Gastrocnemius medialis (tissue), 4 donors: ENCODE measurements around the gene LDHAL6B. TPM values are rescaled to one million over a fixed set of nuclear protein-coding genes. Genes with fewer than 3 reads are reported as not detected.
A peak's percentile ranks its signal among the peaks of the same experiment; 100 is the strongest.

Source experiments
- ATAC-seq, 2 donors: fragments of 150-250 bp; one replicate each; pipeline ENCODE4 v1.9.1; 2016
- DNase-seq, 2 donors: peaks; one replicate each; pipeline ENCODE4 v3.0.0-alpha.2; 2019
- H3K27ac ChIP-seq, 4 donors: fragments of 200-600 bp; sonication (generic); 1 replicate in 1 of 4; 2 replicates in 3 of 4; pipeline ENCODE4 v1.5.1; 2016 to 2018; ENCODE audit warnings: mild to moderate bottlenecking in 2 of 4, moderate library complexity in 1 of 4
- H3K27me3 ChIP-seq, 3 donors: fragments of 200-600 bp; sonication (generic) in 2 of 3; 1 replicate in 1 of 3; 2 replicates in 2 of 3; pipeline versions ENCODE4 v1.5.1 to v1.6.0; 2016 to 2019; ENCODE audit warnings: mild to moderate bottlenecking in 1 of 3, moderate library complexity in 1 of 3
- H3K36me3 ChIP-seq, 2 donors: fragments of 200-600 bp; sonication (generic) in 1 of 2; one replicate each; pipeline ENCODE4 v1.5.1; 2017 to 2018
- H3K4me1 ChIP-seq, 2 donors: fragments of 200-600 bp; sonication (generic) in 1 of 2; one replicate each; pipeline ENCODE4 v1.5.1; 2016 to 2017; ENCODE audit warnings: mild to moderate bottlenecking in 2 of 2
- H3K4me3 ChIP-seq, 4 donors: fragments of 200-600 bp; sonication (generic) in 3 of 4; 1 replicate in 1 of 4; 2 replicates in 3 of 4; pipeline ENCODE4 v1.5.1; 2016 to 2019; ENCODE audit warnings: mild to moderate bottlenecking in 2 of 4
- H3K9me3 ChIP-seq, 3 donors: fragments of 200-600 bp; sonication (generic) in 2 of 3; 1 replicate in 1 of 3; 2 replicates in 2 of 3; pipeline ENCODE4 v1.5.1; 2016 to 2019
- POLR2A ChIP-seq, 2 donors: fragments of 450-650 bp; IDR thresholded peaks; one replicate each; pipeline ENCODE4 v1.6.1; 2017; ENCODE audit warnings: antibody characterized with exemption in 2 of 2, mild to moderate bottlenecking in 2 of 2, moderate library complexity in 2 of 2
- in situ Hi-C, 4 donors: fragments of 200-750 bp; cut with MboI; loops; one replicate each; pipeline versions ENCODE4 v1.15.0 to v1.8.0; 2017; ENCODE audit warnings: low sequenced_read_pairs in 4 of 4
- intact Hi-C: fragments of 100-400 bp; cut with DNase I; formaldehyde crosslinking; loops from one replicate; pipeline ENCODE4 v1.15.1; 2023; ENCODE audit warnings: low total_unique reads
- total RNA-seq, 4 donors: library from RNA; depleted of rRNA; stranded (reverse); fragments of >200 nt; gene quantifications; one replicate each; pipeline versions ENCODE4 v1.1.0 to v1.2.3, GENCODE V29; 2016
- TF ChIP-seq, protein P1 (sequence below), 5 experiments: fragments of 450-650 bp in 3 of 5; fragments of 200-600 bp in 2 of 5; sonication (generic) in 2 of 5; IDR thresholded peaks in 4 of 5; conservative IDR thresholded peaks in 1 of 5; 1 replicate in 4 of 5; 2 replicates in 1 of 5; pipeline ENCODE4 v1.5.1; 2016 to 2019; ENCODE audit warnings: antibody characterized with exemption in 5 of 5, mild to moderate bottlenecking in 3 of 5, moderate library complexity in 3 of 5

The LDHAL6B gene
- total RNA-seq, 4 donors from 2014 or later: not detected

DNA sequence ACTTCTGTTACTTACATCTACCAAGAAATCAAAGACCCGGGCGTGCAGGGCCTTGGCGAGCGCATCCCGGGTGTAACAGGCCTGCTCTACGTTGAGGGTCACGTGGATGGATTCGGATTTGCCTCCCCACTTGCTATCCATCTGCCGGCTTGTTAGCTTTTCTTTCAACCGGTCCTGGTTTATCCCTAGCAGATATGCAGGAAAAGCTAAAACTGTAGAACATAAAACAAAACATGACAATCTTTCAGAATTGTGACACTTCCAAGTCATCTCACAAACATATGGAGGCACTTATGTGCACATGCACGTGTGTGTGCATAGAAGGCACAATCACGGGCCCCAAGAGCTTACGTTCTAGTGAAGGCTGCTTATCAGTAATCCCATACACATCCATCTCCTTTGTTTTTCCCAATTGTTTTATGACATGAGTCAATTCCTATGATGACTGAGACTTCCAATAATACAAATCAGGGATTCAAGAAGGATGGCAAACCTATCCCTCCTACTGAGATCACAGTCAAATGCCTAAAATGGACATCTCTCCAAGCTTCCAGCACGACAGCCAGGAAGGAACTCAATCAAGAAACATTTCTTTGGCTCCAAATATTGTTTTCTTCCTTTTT is 11.3 kb downstream of the LDHAL6B start:
- TF ChIP-seq POLR2A (IDR thresholded peaks at IDR 0.05): no peak
- TF ChIP-seq, protein P1, sequence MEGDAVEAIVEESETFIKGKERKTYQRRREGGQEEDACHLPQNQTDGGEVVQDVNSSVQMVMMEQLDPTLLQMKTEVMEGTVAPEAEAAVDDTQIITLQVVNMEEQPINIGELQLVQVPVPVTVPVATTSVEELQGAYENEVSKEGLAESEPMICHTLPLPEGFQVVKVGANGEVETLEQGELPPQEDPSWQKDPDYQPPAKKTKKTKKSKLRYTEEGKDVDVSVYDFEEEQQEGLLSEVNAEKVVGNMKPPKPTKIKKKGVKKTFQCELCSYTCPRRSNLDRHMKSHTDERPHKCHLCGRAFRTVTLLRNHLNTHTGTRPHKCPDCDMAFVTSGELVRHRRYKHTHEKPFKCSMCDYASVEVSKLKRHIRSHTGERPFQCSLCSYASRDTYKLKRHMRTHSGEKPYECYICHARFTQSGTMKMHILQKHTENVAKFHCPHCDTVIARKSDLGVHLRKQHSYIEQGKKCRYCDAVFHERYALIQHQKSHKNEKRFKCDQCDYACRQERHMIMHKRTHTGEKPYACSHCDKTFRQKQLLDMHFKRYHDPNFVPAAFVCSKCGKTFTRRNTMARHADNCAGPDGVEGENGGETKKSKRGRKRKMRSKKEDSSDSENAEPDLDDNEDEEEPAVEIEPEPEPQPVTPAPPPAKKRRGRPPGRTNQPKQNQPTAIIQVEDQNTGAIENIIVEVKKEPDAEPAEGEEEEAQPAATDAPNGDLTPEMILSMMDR (IDR thresholded peaks at IDR 0.05 in 4 of 5, conservative IDR thresholded peaks at IDR 0.05 in 1 of 5): no peak

DNA sequence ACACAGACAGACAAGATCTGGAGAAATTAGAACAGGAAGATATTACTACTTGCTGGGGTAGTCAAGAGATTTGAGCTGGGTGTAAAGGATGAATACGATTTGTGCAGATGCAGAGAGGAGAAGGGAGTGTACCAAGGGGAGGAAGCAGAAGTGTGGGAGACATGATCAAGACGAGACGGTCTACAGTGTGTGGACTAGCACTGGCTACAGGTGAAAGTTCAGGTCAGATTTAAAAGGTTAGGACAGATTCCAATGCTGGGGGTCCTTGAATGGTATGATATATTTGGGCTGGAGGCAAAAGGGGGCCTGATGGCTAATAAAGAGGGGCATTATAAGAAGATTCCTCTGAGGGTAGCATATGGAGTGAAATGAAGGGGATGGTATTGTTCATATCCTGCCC is 12.1 kb downstream of the LDHAL6B start:
- TF ChIP-seq POLR2A (IDR thresholded peaks at IDR 0.05): no peak
- TF ChIP-seq, protein P1 (IDR thresholded peaks at IDR 0.05 in 4 of 5, conservative IDR thresholded peaks at IDR 0.05 in 1 of 5): no peak
- Histone ChIP-seq H3K9me3 (no peaks in the 10 kb centered on the region), H3K27ac (peak overlapping the region in 1 of 4 donors; percentile 35), H3K4me1 (no peaks in the 10 kb centered on the region), H3K4me3 (no peak overlapping the region), H3K36me3 (peaks cover 0 to 28% of the 10 kb centered on the region in 2 donors), H3K27me3 (no peaks in the 10 kb centered on the region)
- DNase-seq (no peak), ATAC-seq (no peak)
- intact Hi-C loops: no loop called here
- in situ Hi-C loops: no loop called here

More for the DNA sequence above, 11.3 kb downstream of the LDHAL6B start:
- Histone ChIP-seq H3K36me3 (peaks cover 0 to 33% of the 10 kb centered on the region in 2 donors), H3K4me3 (no peak overlapping the region), H3K4me1 (no peaks in the 10 kb centered on the region), H3K27ac (no peak overlapping the region), H3K27me3 (no peaks in the 10 kb centered on the region), H3K9me3 (no peaks in the 10 kb centered on the region)
- DNase-seq: no peak
- in situ Hi-C loops (no loop called here), intact Hi-C loops (no loop called here)
- no peak for ATAC-seq

DNA sequence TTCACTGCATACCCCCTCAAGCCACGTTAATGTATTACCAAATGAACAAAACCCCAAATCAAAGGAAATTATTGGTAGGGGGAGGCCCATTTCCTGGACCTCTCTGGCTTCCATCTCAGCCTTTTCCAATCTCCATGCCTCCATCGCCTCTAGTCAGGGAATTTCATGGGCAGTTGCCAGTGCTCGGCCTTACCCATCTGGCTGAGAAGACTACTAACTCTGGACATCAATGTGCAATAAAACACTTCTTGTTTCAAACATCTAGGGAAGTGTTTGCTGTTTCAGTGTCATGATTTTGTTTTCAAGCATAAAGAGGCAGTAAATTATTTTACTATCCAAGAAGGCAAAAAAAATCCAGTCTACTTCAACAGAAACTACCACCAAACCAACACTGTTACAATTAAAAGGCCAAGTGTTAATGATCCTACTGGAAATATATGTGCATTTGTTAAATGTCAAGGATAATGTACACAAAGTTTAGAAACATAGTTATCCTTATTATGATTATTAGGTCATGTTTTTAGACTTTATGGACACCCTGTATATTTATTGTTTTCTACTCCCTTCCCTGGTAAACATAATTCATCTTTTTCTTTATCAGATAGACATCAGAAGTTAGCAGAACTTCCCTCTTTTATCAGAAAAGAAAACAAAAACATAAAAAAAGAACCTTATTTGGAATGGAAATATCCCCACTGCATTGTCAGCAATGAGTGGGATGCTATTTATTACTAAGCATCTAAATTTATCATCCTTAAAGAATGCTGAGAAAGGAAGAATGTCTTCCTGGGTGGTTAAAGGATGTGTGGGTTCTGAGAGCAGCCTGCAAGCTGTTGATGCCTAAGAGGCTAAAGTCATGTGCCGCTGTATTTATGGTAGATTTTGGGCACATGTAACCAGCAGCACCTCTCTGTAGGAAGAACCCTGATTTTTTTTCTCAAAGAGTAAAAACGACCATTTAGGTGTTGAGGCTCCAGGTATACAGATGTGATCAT is 15.2 kb downstream of the LDHAL6B start:
- H3K36me3 ChIP-seq: peaks cover 0 to 23% of the 10 kb centered on the region in 2 donors
- no peak for TF ChIP-seq POLR2A (IDR thresholded peaks at IDR 0.05)
- TF ChIP-seq, protein P1 (IDR thresholded peaks at IDR 0.05 in 4 of 5, conservative IDR thresholded peaks at IDR 0.05 in 1 of 5): no peak
- in situ Hi-C loops: no loop called here
- H3K4me3 ChIP-seq: no peak overlapping the region
- H3K9me3 ChIP-seq: no peaks in the 10 kb centered on the region
- DNase-seq: no peak
- ATAC-seq: no peak
- intact Hi-C loops: no loop called here
- H3K4me1 ChIP-seq: no peaks in the 10 kb centered on the region
- no peaks in the 10 kb centered on the region for H3K27me3 ChIP-seq
- H3K27ac ChIP-seq: no peak overlapping the region

DNA sequence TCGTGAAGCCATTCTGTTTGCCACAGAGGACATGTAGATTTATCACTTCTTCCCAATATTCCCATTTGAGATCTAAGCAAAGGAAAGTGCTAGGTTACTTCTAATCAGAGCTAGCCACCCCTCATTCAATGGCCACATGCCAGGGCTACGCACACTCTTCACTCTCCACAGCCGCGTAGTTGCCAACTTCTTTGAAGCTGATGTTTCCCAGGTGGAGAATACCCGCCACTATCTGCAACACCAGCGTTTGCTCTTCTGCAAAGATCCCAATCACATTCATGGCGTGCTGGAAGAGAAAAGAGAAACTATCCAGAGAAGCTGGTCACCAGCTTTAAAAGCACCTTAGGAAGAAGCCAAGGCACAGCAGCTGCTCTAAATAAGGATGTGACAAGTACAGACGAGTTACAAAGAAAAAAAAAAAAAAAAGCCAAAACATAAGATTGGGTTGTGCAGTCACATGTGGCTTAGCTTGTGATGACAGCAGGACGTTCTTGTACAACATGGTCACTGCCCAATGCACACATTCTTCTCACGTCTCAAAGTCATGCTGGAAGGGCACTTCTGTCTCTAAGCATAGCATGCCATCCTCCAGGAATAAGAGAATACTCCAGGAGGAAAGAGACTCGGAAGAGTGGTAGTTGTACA is 16.4 kb downstream of the LDHAL6B start:
- DNase-seq (no peak), ATAC-seq (no peak)
- Histone ChIP-seq H3K27me3 (no peaks in the 10 kb centered on the region), H3K4me3 (no peak overlapping the region), H3K9me3 (no peaks in the 10 kb centered on the region), H3K36me3 (peaks cover 0 to 19% of the 10 kb centered on the region in 2 donors), H3K4me1 (no peaks in the 10 kb centered on the region), H3K27ac (no peak overlapping the region)
- in situ Hi-C loops (no loop called here), intact Hi-C loops (no loop called here)
- TF ChIP-seq, protein P1 (IDR thresholded peaks at IDR 0.05 in 4 of 5, conservative IDR thresholded peaks at IDR 0.05 in 1 of 5): no peak
- no peak for TF ChIP-seq POLR2A (IDR thresholded peaks at IDR 0.05)
